K562 (cell line): ENCODE measurements around the gene KCND3. TPM values are rescaled to one million over a fixed set of nuclear protein-coding genes. Genes with fewer than 3 reads are reported as not detected.

Source experiments
- ATAC-seq: fragments of 200-7000 bp; cut with Tn5 transposase; 3 replicates; pipeline ENCODE4 v1.9.1; 2020; ENCODE audit warnings: moderate library complexity
- BruUV-seq: library from RNA; stranded (reverse); fragments of 400-500 nt; replicated peaks from 2 replicates; lab custom pipeline; 2021; lab: Mats Ljungman, UMichigan
- CTCF ChIA-PET: fragments of 300-600 bp; formaldehyde crosslinking; extraction: SDS; loops from one replicate; lab custom pipeline; 2021; ENCODE audit warnings: low intra/inter-chr PET ratio; lab: Yijun Ruan, JAX
- POLR2A ChIA-PET: fragments of 300-600, 350-650 bp; sonication (Branson Sonifier 250); formaldehyde crosslinking; extraction: SDS; loops from one replicate; lab custom pipeline; 2021; ENCODE audit warnings: antibody characterized with exemption, inconsistent platforms; lab: Yijun Ruan, JAX
- DNase-seq, 4 experiments: peaks; one replicate each; pipeline versions ENCODE4 v3.0.0 to v3.0.0-alpha.2; 2011 to 2018; ENCODE audit warnings: low spot score in 3 of 4, mixed read lengths in 3 of 4; ENCODE audit errors: extremely low read depth in 1 of 4
- FAIRE-seq: peaks from 2 replicates; lab custom pipeline; 2011; peaks lifted over from hg19 to GRCh38; lab: Jason Lieb, UNC
- H2AFZ ChIP-seq: 2 replicates; pipeline ENCODE4 v1.6.0; 2011; ENCODE audit warnings: low read depth, low read length, control low read depth, inconsistent platforms
- H3K27ac ChIP-seq: fragments of 200-600 bp; 3 replicates; pipeline ENCODE4 v1.8.0; 2011; ENCODE audit warnings: low read depth, mild to moderate bottlenecking, control low read depth, inconsistent platforms, low read length, moderate library complexity, mixed read lengths; ENCODE audit errors: extremely low read depth
- H3K27me3 ChIP-seq, 2 experiments: fragments of 300-600 bp in 1 of 2; 2 replicates in 1 of 2; 3 replicates in 1 of 2; pipeline versions ENCODE4 v1.6.0 to v1.8.0; 2011; ENCODE audit warnings: inconsistent platforms in 2 of 2, low read length in 2 of 2, mild to moderate bottlenecking in 1 of 2, mixed read lengths in 1 of 2, moderate library complexity in 1 of 2; ENCODE audit not compliant: control insufficient read depth in 2 of 2, insufficient read depth in 2 of 2
- H3K36me3 ChIP-seq: fragments of 300-600 bp; 3 replicates; pipeline ENCODE4 v1.8.0; 2011; ENCODE audit warnings: mild to moderate bottlenecking, low read length, inconsistent platforms; ENCODE audit not compliant: control insufficient read depth, insufficient read depth
- H3K4me1 ChIP-seq, 2 experiments: fragments of 200-600 bp in 1 of 2; replicated peaks in 1 of 2; 2 replicates in 1 of 2; 3 replicates in 1 of 2; pipeline versions ENCODE4 v1.5.1 to v1.8.0; 2011; ENCODE audit warnings: inconsistent platforms in 2 of 2, low read length in 2 of 2, mild to moderate bottlenecking in 1 of 2, mixed read lengths in 1 of 2, moderate library complexity in 1 of 2; ENCODE audit not compliant: control insufficient read depth in 2 of 2, insufficient read depth in 2 of 2
- H3K4me2 ChIP-seq: 2 replicates; pipeline ENCODE4 v1.6.1; 2011; ENCODE audit warnings: low read length, control low read depth, inconsistent platforms, mixed read lengths; ENCODE audit not compliant: insufficient read depth
- H3K4me3 ChIP-seq: fragments of 200-600 bp; sonication (generic), shearing (Covaris generic); 2 replicates; pipeline ENCODE4 v1.5.1; 2016; ENCODE audit warnings: control low read depth, inconsistent platforms
- H3K79me2 ChIP-seq: fragments of 200-600 bp; 3 replicates; pipeline ENCODE4 v1.8.0; 2011; ENCODE audit warnings: low read length, inconsistent platforms; ENCODE audit not compliant: control insufficient read depth, insufficient read depth
- H3K9ac ChIP-seq, 2 experiments: 2 replicates each; pipeline versions ENCODE4 v1.6.0 to v1.6.1; 2011; ENCODE audit warnings: low read depth in 2 of 2, low read length in 2 of 2, control low read depth in 1 of 2, inconsistent platforms in 1 of 2, mild to moderate bottlenecking in 1 of 2, mixed read lengths in 1 of 2; ENCODE audit not compliant: insufficient read depth in 1 of 2
- H3K9me1 ChIP-seq: one replicate; pipeline ENCODE4 v1.6.0; 2011; ENCODE audit warnings: inconsistent platforms, mild to moderate bottlenecking, low read length, moderate library complexity; ENCODE audit not compliant: control insufficient read depth, insufficient read depth
- H3K9me3 ChIP-seq: replicated peaks from 2 replicates; pipeline ENCODE4 v1.5.1; 2011; ENCODE audit warnings: low read depth, low read length, inconsistent platforms; ENCODE audit not compliant: control insufficient read depth, insufficient read depth
- H4K20me1 ChIP-seq: replicated peaks from 2 replicates; pipeline ENCODE4 v1.6.1; 2011; ENCODE audit warnings: low read length, inconsistent platforms, mixed read lengths; ENCODE audit not compliant: control insufficient read depth, insufficient read depth
- GATAD2A ChIP-seq: fragments of 450-650 bp; IDR thresholded peaks from 2 replicates; pipeline ENCODE4 v1.6.1; 2017
- KHSRP ChIP-seq: fragments of 450-650 bp; IDR thresholded peaks from 2 replicates; pipeline ENCODE4 v1.6.1; 2017
- NFATC3 ChIP-seq: fragments of 450-650 bp; IDR thresholded peaks from 2 replicates; pipeline ENCODE4 v1.6.1; 2017; ENCODE audit warnings: mild to moderate bottlenecking
- NFE2L1 ChIP-seq: fragments of 450-650 bp; IDR thresholded peaks from 2 replicates; pipeline ENCODE4 v1.6.1; 2016; ENCODE audit warnings: missing genetic modification characterization, low read depth, mild to moderate bottlenecking, missing compliant biosample characterization, moderate library complexity, borderline replicate concordance
- RFX7 ChIP-seq: fragments of 250-450 bp; sonication (Bioruptor Pico); IDR thresholded peaks from 2 replicates; pipeline ENCODE4 v1.5.1; 2021; ENCODE audit warnings: mild to moderate bottlenecking
- ZFP30 ChIP-seq: fragments of 250-450 bp; sonication (Bioruptor Pico); IDR thresholded peaks from 2 replicates; pipeline ENCODE4 v1.8.0; 2022; ENCODE audit warnings: moderate library complexity, mild to moderate bottlenecking, inconsistent platforms, borderline replicate concordance
- ZNF445 ChIP-seq: fragments of 250-450 bp; sonication (Bioruptor Pico); IDR thresholded peaks from 2 replicates; pipeline ENCODE4 v1.4.0; 2020; ENCODE audit warnings: low read depth, mild to moderate bottlenecking, moderate library complexity
- whole genome bisulfite sequencing: fragments of 100-300 bp; shearing (Covaris generic); methylation state at CpG from one replicate; pipeline ENCODE4 v1.1.6; 2016; ENCODE audit warnings: low coverage, mixed read lengths; ENCODE audit not compliant: insufficient coverage; ENCODE audit errors: missing lambda C conversion rate; 5-methylcytosine and 5-hydroxymethylcytosine counted together
- in situ Hi-C: fragments of 300-500 bp; cut with MboI; formaldehyde crosslinking; loops from 4 replicates; pipeline ENCODE4 v1.15.0; 2018; ENCODE audit warnings: inconsistent platforms, mixed read lengths
- intact Hi-C: fragments of 100-400 bp; cut with micrococcal nuclease; formaldehyde crosslinking; loops from 2 replicates; pipeline ENCODE4 v1.14.2; 2022
- polyA plus RNA-seq, 8 experiments: library from polyadenylated mRNA; depleted of rRNA in 4 of 8; stranded (reverse) in 5 of 8; unstranded in 3 of 8; fragments of >200 nt; fragmentation: Nextera tagmentation in 2 of 8; fragmentation: Illumina TruSeq in 1 of 8; extraction: Ambion mirVana in 2 of 8; extraction: Trizol in 1 of 8; gene quantifications; 2 replicates each; pipeline versions ENCODE4 v1.2.1 to v1.2.3, GENCODE V29; 2011 to 2014; ENCODE audit warnings: inconsistent platforms in 1 of 8, missing spikeins in 1 of 8
- total RNA-seq, 7 experiments: library from RNA; depleted of rRNA in 6 of 7; stranded (reverse); fragments of >200 nt in 6 of 7; fragmentation: Illumina TruSeq in 2 of 7; extraction: Trizol in 2 of 7; gene quantifications; 2 replicates each; pipeline versions ENCODE4 v1.2.1 to v1.2.3, GENCODE V29; 2011 to 2021; ENCODE audit warnings: low replicate concordance in 1 of 7
- TF ChIP-seq, protein P1 (sequence below): fragments of 450-650 bp; IDR thresholded peaks from 2 replicates; pipeline ENCODE4 v1.6.1; 2017; ENCODE audit warnings: antibody characterized with exemption

The KCND3 gene
- total and polyA plus RNA-seq, 9 of the 15 experiments (the other 6 are each of a cell fraction or from before 2014, with no cell fraction given), result not detected

DNA sequence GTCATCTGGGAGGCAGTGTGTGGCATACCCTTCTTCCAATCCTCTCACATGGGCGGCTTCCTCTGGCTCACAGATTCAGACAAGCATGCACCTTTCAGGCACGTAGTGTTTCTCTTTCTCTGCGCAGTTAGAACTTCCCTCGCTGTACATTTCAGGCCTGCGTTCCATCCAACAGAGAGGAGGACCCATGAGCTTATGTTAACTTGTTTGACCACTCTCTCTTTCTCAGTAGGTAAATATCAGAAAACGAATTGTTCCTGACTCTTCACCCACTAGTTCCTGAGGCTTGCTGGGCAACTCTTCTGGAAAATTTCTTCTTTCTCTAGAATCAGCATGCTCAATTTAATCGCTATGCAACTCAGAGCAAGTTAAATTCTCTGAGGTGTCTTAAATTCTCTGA lies 148.3 kb downstream of the KCND3 start (continued):
- TF ChIP-seq NFE2L1 (tag), result no peak
- TF ChIP-seq, protein P1, sequence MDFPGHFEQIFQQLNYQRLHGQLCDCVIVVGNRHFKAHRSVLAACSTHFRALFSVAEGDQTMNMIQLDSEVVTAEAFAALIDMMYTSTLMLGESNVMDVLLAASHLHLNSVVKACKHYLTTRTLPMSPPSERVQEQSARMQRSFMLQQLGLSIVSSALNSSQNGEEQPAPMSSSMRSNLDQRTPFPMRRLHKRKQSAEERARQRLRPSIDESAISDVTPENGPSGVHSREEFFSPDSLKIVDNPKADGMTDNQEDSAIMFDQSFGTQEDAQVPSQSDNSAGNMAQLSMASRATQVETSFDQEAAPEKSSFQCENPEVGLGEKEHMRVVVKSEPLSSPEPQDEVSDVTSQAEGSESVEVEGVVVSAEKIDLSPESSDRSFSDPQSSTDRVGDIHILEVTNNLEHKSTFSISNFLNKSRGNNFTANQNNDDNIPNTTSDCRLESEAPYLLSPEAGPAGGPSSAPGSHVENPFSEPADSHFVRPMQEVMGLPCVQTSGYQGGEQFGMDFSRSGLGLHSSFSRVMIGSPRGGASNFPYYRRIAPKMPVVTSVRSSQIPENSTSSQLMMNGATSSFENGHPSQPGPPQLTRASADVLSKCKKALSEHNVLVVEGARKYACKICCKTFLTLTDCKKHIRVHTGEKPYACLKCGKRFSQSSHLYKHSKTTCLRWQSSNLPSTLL, result no peak

DNA sequence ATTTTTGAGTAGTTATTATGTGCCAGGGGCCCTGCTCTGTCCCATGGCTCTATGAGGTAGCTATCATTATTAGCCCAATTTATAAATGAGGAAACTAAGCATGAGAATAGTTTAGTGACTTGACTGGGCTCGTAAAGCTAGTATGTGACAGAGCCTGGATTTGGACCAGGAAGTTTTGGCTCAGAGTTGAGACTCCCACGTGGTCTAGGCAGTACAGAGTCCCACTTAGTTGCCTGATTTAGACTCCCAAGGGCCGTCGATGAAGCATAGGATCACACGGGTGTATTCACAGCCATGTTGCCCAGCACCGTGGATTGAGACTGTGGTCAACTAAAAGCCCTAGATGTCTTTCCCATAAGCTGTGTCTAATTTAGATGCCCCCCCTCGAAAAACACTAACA lies 152.1 kb downstream of the KCND3 start:
- Histone ChIP-seq H3K9me1 (no peaks in the 10 kb centered on the region), H3K9ac (no peak overlapping the region), H3K79me2 (no peaks in the 10 kb centered on the region), H4K20me1 (no peaks in the 10 kb centered on the region), H3K27me3 (peaks cover 5 to 19% of the 10 kb centered on the region in 2 experiments; a peak in 4 of 5 replicates), H3K4me1 (no peaks in the 10 kb centered on the region), H2AFZ (no peak overlapping the region), H3K27ac (no peak overlapping the region), H3K36me3 (no peaks in the 10 kb centered on the region), H3K4me2 (no peak overlapping the region), H3K9me3 (no peaks in the 10 kb centered on the region), H3K4me3 (no peak overlapping the region)
- no peak for ATAC-seq
- no peak for TF ChIP-seq KHSRP
- TF ChIP-seq GATAD2A, result no peak
- no peak for TF ChIP-seq RFX7 (CRISPR knock-in tag)
- TF ChIP-seq NFATC3, result no peak
- no peak for TF ChIP-seq ZFP30 (CRISPR knock-in tag)
- no peak for TF ChIP-seq ZNF445
- intact Hi-C loops (no loop called here), in situ Hi-C loops (no loop called here)
- CTCF ChIA-PET, result no interaction called here
- POLR2A ChIA-PET, result no interaction called here
- no peak for DNase-seq
- no TSS peak for BruUV-seq
- FAIRE-seq, result no peak
- WGBS, result 0% methylated on average over 7 of the region's 7 CpGs
